Measurements from ENCODE around the gene PPP1CB. TPM values are rescaled to one million over a fixed set of nuclear protein-coding genes. Genes with fewer than 3 reads are reported as not detected.

The PPP1CB gene
- 103 and 141 TPM in 2 replicates for total RNA-seq (2014; rRNA removed; shearing (Covaris generic))

GRCh38 chr2:28751252-28751955 lies at the start of gene PPP1CB:
PPP1CB (plus strand) TSS chr2:28751830; CDS start chr2:28752125, 295 bp downstream.
- in situ Hi-C loops (cut with HindIII; ENCODE audit: low sequenced_read_pairs): no loop called here

GRCh38 chr2:28702415-28702861 lies 49.2 kb upstream of the PPP1CB start:
- in situ Hi-C loops (cut with HindIII; ENCODE audit: low sequenced_read_pairs): no loop called here
- peak; percentile 34 for DNase-seq (ENCODE audit: low spot score)

More at GRCh38 chr2:28751252-28751955, at the start of gene PPP1CB:
- DNase-seq (ENCODE audit: low spot score): peak; percentile 93

DNA sequence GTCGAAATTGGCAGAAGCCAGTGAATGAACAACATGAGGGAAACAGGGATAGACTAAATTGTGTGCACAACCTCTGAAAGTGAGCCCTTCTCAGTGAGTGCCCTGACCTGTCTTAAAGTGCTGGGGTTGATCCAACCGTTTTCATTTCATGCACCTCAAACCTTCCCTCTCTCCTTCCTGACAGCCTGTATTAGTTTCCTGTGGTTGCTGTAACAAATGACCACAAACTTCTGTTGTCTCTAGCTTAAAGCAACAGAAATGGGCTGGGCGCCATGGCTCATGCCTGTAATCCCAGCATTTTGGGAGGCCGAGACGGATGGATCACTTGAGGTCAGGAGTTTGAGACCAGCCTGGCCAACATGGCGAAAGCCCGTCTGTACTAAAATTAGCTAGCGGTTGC lies 48.8 kb upstream of the PPP1CB start:
- no peak for DNase-seq (ENCODE audit: low spot score)
- in situ Hi-C loops (cut with HindIII; ENCODE audit: low sequenced_read_pairs): no loop called here

DNA sequence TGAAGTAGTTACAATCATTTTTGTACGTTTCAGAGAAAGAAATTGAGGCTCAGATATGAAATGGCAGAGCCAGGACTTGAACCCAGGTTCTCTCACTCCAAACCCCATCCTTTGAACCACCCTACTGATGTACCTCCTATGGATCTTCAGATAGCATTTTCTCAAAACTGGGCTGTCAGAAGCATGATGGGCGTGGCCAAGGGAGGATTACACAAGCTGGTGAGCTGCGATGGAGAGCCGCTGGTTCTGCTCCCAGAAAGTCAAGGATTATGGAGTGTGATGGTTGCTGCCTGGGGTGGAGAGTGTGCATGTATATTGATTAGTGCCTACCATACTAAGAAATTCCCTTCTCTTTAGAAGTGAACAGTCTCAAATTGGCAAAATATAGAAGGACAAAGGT lies 47.0 kb upstream of the PPP1CB start:
- no peak for DNase-seq (ENCODE audit: low spot score)
- in situ Hi-C loops (cut with HindIII; ENCODE audit: low sequenced_read_pairs): no loop called here

DNA sequence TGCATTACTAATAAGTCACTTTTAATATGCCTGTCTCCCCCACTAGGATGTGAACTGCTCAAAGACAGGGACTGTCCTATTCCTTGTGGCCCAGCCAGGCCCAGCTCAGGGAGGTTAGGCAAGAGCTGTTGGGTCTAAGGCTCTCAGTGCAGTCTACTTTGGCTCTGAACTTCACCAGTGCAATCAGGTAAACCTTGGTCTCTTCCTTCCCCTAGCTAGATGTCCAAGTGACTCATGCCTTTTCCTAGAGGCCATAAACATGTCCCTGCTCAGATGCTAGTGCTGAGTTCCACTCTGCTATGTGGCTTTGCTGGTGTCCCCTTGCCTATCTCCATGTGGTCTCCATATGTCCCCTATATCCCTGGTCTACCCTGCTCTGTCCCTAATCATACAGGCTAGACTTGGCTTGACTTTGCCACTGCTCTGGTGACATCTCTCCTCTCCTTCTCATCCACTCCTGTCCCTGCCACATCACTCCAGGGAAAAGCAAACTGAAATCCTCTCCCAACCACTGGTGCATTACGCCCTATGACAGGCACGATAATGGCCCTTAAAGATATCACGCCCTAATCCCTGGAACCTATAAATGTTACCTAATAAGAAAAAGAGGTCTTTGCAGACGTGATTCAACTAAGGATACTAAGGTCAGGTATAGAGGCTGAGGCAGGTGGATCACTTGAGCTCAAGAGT lies 45.7 kb upstream of the PPP1CB start:
- in situ Hi-C loops (cut with HindIII; ENCODE audit: low sequenced_read_pairs): no loop called here
- no peak for DNase-seq (ENCODE audit: low spot score)

GRCh38 chr2:28707592-28707991 lies 44.0 kb upstream of the PPP1CB start:
- in situ Hi-C loops (cut with HindIII; ENCODE audit: low sequenced_read_pairs): no loop called here
- DNase-seq (ENCODE audit: low spot score): peak; percentile 20

DNA sequence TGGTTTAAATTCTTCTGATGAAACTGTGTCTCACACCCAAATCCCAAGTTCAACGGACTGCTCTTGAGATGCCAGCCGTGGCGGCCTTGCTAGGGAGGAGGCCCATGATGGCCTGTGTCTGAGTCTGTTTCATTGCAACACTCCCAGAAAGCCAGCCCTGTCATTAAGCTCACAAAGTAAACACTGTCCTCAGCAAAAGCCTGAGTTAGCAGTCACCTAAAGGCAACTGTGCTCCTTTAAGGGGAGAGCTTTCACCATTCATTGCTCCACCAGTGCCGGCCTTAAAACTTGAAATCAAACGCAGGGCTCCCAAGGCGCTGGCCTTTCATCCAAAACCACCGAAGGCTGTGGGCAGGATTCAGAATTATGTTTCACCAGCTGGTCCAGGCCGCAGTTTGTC lies 42.5 kb upstream of the PPP1CB start:
- in situ Hi-C loops (cut with HindIII; ENCODE audit: low sequenced_read_pairs): no loop called here
- no peak for DNase-seq (ENCODE audit: low spot score)

GRCh38 chr2:28710545-28710944 lies 41.1 kb upstream of the PPP1CB start:
- in situ Hi-C loops (cut with HindIII; ENCODE audit: low sequenced_read_pairs): no loop called here
- no peak for DNase-seq (ENCODE audit: low spot score)

- in situ Hi-C loops (cut with HindIII; ENCODE audit: low sequenced_read_pairs): no loop called here
These were observed 37.9 kb upstream of the PPP1CB start for GRCh38 chr2:28713577-28714298.

DNA sequence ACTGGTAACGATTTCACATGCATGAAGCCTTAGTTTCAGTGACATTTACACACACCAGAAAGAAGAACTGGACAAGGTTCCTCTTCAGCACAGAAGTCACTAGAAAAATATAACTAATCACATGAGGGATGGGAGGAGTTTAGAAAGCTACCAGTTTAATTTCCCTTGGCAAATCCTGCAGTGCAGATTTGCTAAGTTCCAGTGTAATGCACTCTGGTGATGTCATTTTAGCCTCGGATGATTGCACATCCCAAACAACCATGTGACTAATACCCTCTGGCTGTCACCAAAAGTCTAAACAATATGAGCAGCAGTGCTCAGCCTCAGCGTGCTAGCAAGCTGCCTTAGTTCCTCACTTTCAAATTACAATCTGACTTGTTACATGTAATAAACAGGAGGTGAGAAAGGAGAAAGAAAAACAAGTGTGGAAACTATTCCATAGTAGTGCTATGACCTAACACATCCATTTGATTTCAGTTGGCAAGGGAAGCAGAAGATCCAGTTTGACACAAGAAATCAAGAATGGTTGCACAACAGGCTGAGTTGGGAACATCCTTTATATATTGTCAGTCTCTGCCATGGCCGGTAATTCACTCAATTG lies 35.3 kb upstream of the PPP1CB start:
- DNase-seq (ENCODE audit: low spot score): peak; percentile 25
- in situ Hi-C loops (cut with HindIII; ENCODE audit: low sequenced_read_pairs): no loop called here

More at GRCh38 chr2:28713577-28714298, 37.9 kb upstream of the PPP1CB start:
- no peak for DNase-seq (ENCODE audit: low spot score)

DNA sequence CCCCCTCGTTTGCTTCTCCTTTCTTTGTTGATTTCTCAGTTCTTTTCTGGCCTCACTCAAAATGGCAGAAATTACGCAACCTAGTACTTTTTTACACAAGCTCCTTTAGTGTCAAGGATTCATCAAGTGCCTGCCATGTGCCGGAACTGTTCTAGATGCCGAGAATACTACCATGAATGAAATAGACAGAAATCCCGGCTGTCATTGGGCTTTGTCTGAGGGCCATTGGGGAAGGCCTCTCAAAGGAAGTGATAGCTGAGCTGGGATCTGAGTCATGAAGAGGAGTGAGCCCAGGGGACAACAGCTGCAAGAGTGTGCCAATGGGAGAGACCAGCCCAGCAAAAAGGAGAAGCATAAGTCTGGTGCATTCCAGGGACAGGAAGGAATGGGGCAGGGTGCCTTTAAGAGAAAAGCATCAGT lies 34.3 kb upstream of the PPP1CB start:
- in situ Hi-C loops (cut with HindIII; ENCODE audit: low sequenced_read_pairs): no loop called here
- no peak for DNase-seq (ENCODE audit: low spot score)

- DNase-seq (ENCODE audit: low spot score): no peak
- in situ Hi-C loops (cut with HindIII; ENCODE audit: low sequenced_read_pairs): no loop called here
These were observed 31.3 kb upstream of the PPP1CB start for GRCh38 chr2:28720345-28720744.

GRCh38 chr2:28721601-28722191 lies 29.9 kb upstream of the PPP1CB start:
- in situ Hi-C loops (cut with HindIII; ENCODE audit: low sequenced_read_pairs): no loop called here
- DNase-seq (ENCODE audit: low spot score): no peak

DNA sequence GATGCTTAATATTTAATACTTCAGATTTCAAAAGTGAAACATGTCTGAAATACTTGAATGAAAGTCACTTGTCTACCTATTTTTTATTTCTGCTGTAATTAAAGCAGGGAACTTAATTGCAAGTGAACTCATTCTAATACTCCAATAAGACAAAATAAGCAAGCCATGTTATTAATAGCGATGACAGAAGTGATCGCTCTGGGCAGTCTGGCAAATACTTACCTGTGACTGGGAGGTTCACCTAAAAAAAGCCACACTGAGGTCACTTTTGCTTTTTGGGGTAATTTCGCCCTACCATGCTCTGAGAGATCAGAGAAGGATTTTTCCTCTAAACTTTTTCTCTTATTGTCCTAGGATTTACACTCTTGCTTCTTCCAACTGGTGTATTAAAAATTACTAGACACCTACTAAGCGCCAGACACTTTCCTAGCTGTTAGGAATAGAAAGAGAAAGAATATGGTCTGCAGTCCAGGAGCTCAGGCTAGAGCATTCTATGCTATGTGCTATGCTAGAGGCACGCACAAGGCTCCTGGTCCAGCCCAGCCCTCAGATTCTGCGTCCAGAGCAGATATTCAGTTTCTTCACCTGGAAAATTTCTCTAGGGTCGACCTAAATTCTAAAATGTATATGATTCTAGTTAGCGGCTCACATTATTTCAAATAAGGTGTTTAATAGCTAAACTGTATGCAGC lies 26.5 kb upstream of the PPP1CB start:
- DNase-seq (ENCODE audit: low spot score): peak; percentile 37
- in situ Hi-C loops (cut with HindIII; ENCODE audit: low sequenced_read_pairs): no loop called here

GRCh38 chr2:28726177-28726576 lies 25.5 kb upstream of the PPP1CB start:
- DNase-seq (ENCODE audit: low spot score): no peak
- in situ Hi-C loops (cut with HindIII; ENCODE audit: low sequenced_read_pairs): no loop called here

GRCh38 chr2:28729698-28730097 lies 21.9 kb upstream of the PPP1CB start:
- DNase-seq (ENCODE audit: low spot score): no peak
- in situ Hi-C loops (cut with HindIII; ENCODE audit: low sequenced_read_pairs): no loop called here

DNA sequence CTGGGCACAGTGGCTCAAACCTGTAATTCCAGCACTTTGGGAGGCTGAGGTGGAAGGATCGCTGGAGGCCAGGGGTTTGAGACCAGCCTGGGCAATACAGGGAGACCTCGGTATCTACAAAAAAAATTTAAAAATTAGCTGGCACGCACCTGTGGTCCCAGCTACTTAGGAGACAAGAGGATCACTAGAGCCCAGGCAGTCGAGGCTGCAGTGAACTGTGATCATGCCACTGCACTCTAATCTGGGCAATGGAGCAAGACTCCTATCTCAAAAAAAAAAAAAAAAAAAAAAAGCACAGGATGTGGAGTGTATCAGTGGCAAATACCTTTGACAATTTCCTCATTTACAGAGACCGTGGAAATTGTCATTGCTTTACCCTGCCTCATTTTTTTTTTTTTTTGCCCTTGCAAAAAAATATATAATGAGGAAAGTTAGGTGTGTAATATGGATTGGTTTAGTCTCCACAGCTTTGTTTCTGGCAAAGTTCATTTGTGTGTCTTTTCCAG lies 20.9 kb upstream of the PPP1CB start:
- in situ Hi-C loops (cut with HindIII; ENCODE audit: low sequenced_read_pairs): no loop called here
- DNase-seq (ENCODE audit: low spot score): no peak

- in situ Hi-C loops (cut with HindIII; ENCODE audit: low sequenced_read_pairs): no loop called here
- DNase-seq (ENCODE audit: low spot score): no peak
These were observed 16.1 kb upstream of the PPP1CB start for GRCh38 chr2:28735511-28735910.

DNA sequence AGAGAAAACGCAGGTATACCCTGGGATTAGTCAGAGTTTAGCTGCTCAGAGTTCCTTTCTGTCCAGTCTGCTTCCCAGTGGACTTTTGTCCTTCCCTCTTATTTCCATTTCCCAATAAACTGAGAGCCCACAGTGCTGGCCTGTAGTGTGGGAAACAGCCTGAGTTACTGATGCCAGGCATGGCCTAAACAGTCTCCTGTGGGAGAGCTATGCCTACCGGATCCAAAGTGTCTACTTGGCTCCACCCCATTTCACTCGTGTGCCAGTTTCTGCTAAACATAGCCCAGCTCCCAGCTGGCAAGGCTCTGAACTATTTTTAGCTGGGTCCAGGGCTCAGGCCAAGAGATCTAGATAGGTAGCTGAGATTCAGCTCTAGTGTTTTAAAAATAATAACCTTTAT lies 15.6 kb upstream of the PPP1CB start:
- in situ Hi-C loops (cut with HindIII; ENCODE audit: low sequenced_read_pairs): no loop called here
- peak; percentile 99 for DNase-seq (ENCODE audit: low spot score)

Measured in G401 (cell line).